ENCODE measurements around the gene ZFYVE19.
"Not testable (repeated sequence)": the region's sequence is repeated elsewhere in the genome, so short reads cannot be mapped to it uniquely, and the experiment has no call there.

The ZFYVE19 gene

DNA sequence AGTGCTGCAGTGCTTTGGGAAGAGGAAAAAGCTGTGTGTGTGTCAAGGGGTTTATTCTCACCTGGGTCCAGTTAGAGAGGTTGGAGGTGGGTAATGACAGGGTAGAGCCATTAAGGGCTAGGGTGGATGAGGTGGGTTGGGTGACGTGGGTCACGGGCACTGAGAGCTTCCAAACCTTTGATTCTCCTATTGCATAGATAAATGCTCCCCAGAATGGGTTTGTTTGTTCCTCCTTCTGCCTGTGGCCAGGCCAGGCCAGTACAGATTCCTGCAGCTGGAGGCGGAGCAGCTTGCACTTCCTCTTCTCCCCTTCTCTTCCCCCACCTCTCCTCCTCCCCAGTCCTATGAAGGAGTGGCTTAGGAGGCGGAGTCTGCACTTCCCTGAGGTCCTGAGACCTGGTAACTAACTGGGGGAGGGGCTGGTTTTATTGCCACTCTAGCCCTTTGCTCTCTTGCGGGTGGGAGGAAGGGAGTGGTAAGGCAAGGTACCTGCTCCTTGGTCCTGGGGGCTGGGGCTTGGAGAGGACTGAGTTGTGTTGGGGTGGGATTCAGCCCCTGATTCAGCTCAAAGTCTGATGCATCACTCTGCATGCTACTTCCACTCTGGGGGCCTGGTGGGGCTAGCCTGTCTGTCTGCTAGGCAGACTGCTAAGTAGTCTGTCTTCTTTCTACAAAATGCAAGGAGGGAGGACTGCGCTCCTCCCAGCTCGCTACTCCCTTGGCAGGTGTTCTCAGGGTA is 40.5 kb downstream of the ZFYVE19 start:
- DNase-seq, result peak; percentile 13

DNA sequence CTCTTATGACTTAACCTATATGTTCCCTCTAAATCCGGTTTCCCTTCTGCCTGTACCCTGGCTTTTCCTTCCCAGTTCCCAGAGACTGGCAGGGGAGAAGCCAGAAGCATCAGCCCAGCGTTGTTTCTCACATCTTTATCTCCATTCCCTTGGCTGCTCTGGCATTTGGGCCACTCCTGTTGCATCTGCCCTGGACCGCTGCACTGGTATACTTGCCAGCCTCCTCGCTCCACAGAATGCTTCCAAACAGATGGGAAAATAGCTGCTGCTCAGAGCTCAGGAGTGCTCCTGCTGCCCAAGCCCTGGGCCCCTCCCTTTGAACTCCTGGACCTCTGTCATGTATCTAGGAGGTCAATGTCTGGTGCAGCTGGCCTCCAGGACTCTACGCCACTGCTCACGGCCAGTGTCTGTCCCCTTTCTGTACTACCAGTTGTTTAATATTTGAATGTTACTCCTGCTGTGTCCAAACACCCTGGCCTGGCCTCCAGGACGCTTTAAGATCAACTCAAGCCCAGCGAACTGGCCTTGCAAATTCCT is 43.8 kb downstream of the ZFYVE19 start:
- DNase-seq, result no peak

GRCh38 chr15:40852529-40852928 is 45.6 kb downstream of the ZFYVE19 start:
- no peak for DNase-seq

DNA sequence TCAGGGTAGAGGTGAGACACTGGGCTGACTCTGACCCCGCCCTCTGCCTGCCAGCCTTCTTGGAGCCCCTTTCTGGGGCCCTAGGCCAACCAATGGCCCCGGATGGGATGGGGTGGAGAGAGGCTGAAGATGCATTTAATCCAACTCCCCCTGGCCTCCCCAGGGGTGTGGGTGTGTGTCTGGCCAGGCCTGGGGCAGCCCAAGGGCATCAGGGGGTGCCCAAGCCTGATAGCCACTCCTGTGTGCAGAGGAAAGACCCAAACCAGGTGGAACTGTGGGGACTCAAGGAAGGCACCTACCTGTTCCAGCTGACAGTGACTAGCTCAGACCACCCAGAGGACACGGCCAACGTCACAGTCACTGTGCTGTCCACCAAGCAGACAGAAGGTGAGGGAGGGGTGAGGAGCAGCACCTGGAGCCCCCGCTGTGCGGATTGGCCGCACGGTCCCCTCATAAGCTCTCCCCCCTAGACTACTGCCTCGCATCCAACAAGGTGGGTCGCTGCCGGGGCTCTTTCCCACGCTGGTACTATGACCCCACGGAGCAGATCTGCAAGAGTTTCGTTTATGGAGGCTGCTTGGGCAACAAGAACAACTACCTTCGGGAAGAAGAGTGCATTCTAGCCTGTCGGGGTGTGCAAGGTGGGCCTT is 46.5 kb downstream of the ZFYVE19 start:
- no peak for DNase-seq

GRCh38 chr15:40854161-40854560 is 47.3 kb downstream of the ZFYVE19 start:
- DNase-seq, result no peak

- DNase-seq, result no peak
These were observed 48.9 kb downstream of the ZFYVE19 start for GRCh38 chr15:40855706-40856234.

GRCh38 chr15:40856746-40857145 is 49.9 kb downstream of the ZFYVE19 start:
- DNase-seq, result no peak

GRCh38 chr15:40857601-40858341 is 50.9 kb downstream of the ZFYVE19 start:
- peak; percentile 69 for DNase-seq

DNA sequence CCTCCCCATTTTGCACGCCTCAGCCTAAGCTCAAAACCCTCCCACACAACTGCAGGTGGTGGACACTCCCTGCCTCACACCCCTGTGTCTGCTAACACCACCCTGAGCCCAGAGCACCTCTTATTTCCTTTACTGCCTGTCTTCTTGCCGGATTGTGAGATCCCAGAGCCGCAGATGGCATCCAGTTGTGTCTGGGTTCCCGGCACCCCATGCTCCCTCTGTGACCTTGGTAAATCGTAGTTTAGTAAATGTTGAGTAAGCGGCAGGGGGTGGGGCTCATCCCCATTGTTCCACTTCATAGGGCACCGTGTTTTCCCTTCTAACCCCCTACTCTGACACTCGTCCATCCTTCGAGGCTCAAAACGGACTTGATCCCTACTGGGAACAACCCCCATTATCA is 51.8 kb downstream of the ZFYVE19 start:
- DNase-seq, result no peak

GRCh38 chr15:40859206-40859851 is 52.4 kb downstream of the ZFYVE19 start:
- peak; percentile 74 for DNase-seq

DNA sequence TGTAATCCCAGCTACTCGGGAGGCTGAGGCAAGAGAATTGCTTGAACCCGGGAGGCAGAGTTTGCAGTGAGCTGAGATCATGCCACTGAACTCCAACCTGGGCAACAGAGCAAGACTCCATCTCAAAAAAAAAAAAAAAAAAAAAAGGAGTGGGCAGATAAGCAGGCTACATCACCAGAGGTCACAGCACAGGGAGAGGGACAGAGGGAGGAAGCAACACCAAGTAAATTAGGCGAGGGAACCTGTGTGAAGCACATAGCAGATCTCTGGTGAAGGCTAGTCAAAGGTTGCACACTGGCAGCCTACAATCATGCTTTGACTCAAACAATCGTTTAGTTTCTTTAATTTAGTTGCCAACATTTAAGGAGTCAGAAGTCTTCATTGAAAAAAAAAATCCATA is 54.3 kb downstream of the ZFYVE19 start:
- DNase-seq, result not testable (repeated sequence)

DNA sequence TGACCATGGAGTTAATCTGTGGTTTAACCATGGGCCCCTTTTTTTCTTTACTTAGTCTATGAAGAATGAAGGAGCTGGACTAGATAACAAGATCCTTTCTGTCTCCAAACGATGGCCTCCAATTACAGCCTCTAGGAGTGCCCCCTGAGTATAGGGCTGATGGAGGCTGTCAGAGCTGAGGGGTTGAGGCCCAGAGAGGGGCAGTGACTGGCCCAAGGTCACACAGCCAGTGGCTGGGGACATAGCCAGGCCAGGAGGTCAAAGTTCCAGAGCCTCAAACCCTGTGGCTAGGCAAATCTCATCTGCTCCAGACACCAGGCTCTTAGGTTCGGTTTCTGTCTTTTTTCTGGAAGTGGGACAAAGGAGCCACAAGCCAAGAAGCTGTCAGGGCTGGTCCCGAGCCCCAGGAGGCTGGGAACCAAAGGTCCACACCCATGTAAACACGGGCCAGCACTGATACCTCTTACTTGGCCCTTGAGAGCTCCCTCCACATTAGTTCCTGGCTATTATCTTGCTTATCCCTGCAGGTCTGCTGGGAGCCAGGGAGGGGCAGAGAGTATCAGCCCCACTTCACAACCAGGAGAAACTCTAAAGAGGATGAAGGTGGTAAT is 56.9 kb downstream of the ZFYVE19 start:
- no peak for DNase-seq
